Activated naive CD4-positive, alpha-beta T cell treated with anti-CD3 and anti-CD28 coated beads for 36 hours (primary cell): ENCODE measurements around the gene PCDH9. TPM values are rescaled to one million over a fixed set of nuclear protein-coding genes. Genes with fewer than 3 reads are reported as not detected.

Experiments
- CTCF ChIA-PET: fragments of 350-600 bp; sonication (Branson Sonifier 250); formaldehyde crosslinking; loops from one replicate; lab custom pipeline; 2021; ENCODE audit warnings: antibody characterized with exemption; lab: Charles Lee
- DNase-seq: peaks from one replicate; pipeline ENCODE4 v3.0.0-alpha.2; 2020
- H3K27ac Mint-ChIP-seq: one replicate; pipeline ENCODE4 v1.8.0; 2021; ENCODE audit warnings: mild to moderate bottlenecking, mixed read lengths
- H3K27me3 Mint-ChIP-seq: one replicate; pipeline ENCODE4 v1.8.0; 2021; ENCODE audit warnings: low read depth, mixed read lengths
- H3K36me3 Mint-ChIP-seq: one replicate; pipeline ENCODE4 v1.8.0; 2021; ENCODE audit warnings: low read depth, mixed read lengths
- H3K4me1 Mint-ChIP-seq: one replicate; pipeline ENCODE4 v1.8.0; 2021; ENCODE audit warnings: low read depth, mixed read lengths
- H3K4me3 Mint-ChIP-seq: one replicate; pipeline ENCODE4 v1.8.0; 2021; ENCODE audit warnings: mild to moderate bottlenecking, moderate library complexity, mixed read lengths
- H3K9me3 Mint-ChIP-seq: one replicate; pipeline ENCODE4 v1.8.0; 2021; ENCODE audit warnings: mixed read lengths
- intact Hi-C: fragments of 100-400 bp; cut with micrococcal nuclease; formaldehyde crosslinking; loops from one replicate; pipeline ENCODE4 v1.15.1; 2023
- total RNA-seq, 2 experiments: library from RNA; stranded (reverse); gene quantifications; one replicate each; pipeline ENCODE4 v1.2.3, GENCODE V29; 2021

PCDH9 gene
- total RNA-seq, 2 experiments from 2014 or later = 0.10 to 0.15 TPM

GRCh38 chr13:66530686-66531085, 699.5 kb downstream of the PCDH9 start:
- H3K4me3 Mint-ChIP-seq = no peak overlapping the region
- CTCF ChIA-PET = no interaction called here
- H3K4me1 Mint-ChIP-seq = no peaks in the 10 kb centered on the region

GRCh38 chr13:66530158-66530557, 700.0 kb downstream of the PCDH9 start:
- Mint-ChIP-seq H3K36me3 (no peaks in the 10 kb centered on the region), H3K27me3 (no peaks in the 10 kb centered on the region), H3K27ac (no peak overlapping the region), H3K4me3 (no peak overlapping the region), H3K4me1 (no peaks in the 10 kb centered on the region), H3K9me3 (no peaks in the 10 kb centered on the region)
- CTCF ChIA-PET = no interaction called here
- intact Hi-C loops = no loop called here
- DNase-seq = no peak

More at GRCh38 chr13:66530686-66531085, 699.5 kb downstream of the PCDH9 start:
- no peak for DNase-seq
- no peak overlapping the region for H3K27ac Mint-ChIP-seq
- intact Hi-C loops = no loop called here
- no peaks in the 10 kb centered on the region for H3K27me3 Mint-ChIP-seq
- H3K36me3 Mint-ChIP-seq = no peaks in the 10 kb centered on the region
- H3K9me3 Mint-ChIP-seq = no peaks in the 10 kb centered on the region

- no peak for DNase-seq
- CTCF ChIA-PET = no interaction called here
- no peaks in the 10 kb centered on the region for H3K9me3 Mint-ChIP-seq
- H3K4me3 Mint-ChIP-seq = no peak overlapping the region
- intact Hi-C loops = no loop called here
- no peaks in the 10 kb centered on the region for H3K36me3 Mint-ChIP-seq
- H3K27ac Mint-ChIP-seq = no peak overlapping the region
- no peaks in the 10 kb centered on the region for H3K27me3 Mint-ChIP-seq
- H3K4me1 Mint-ChIP-seq = no peaks in the 10 kb centered on the region
These were observed 701.1 kb downstream of the PCDH9 start for GRCh38 chr13:66528944-66529576.

- no peak for DNase-seq
- Mint-ChIP-seq H3K36me3 (no peaks in the 10 kb centered on the region), H3K27me3 (no peaks in the 10 kb centered on the region), H3K4me3 (no peak overlapping the region), H3K27ac (no peak overlapping the region), H3K9me3 (no peaks in the 10 kb centered on the region), H3K4me1 (no peaks in the 10 kb centered on the region)
- intact Hi-C loops = no loop called here
- CTCF ChIA-PET = no interaction called here
These were observed 702.0 kb downstream of the PCDH9 start for GRCh38 chr13:66528180-66528579.

- H3K4me1 Mint-ChIP-seq = no peaks in the 10 kb centered on the region
- CTCF ChIA-PET = no interaction called here
- H3K27ac Mint-ChIP-seq = no peak overlapping the region
- H3K36me3 Mint-ChIP-seq = no peaks in the 10 kb centered on the region
- intact Hi-C loops = no loop called here
- no peak overlapping the region for H3K4me3 Mint-ChIP-seq
- H3K27me3 Mint-ChIP-seq = no peaks in the 10 kb centered on the region
- DNase-seq = no peak
- no peaks in the 10 kb centered on the region for H3K9me3 Mint-ChIP-seq
These were observed 709.4 kb downstream of the PCDH9 start for GRCh38 chr13:66520511-66521355.

GRCh38 chr13:66519259-66519658, 710.9 kb downstream of the PCDH9 start:
- CTCF ChIA-PET = no interaction called here
- intact Hi-C loops = no loop called here
- Mint-ChIP-seq H3K4me1 (no peaks in the 10 kb centered on the region), H3K9me3 (no peaks in the 10 kb centered on the region), H3K27me3 (no peaks in the 10 kb centered on the region), H3K4me3 (no peak overlapping the region), H3K36me3 (no peaks in the 10 kb centered on the region), H3K27ac (no peak overlapping the region)
- no peak for DNase-seq

GRCh38 chr13:66518068-66518467, 712.1 kb downstream of the PCDH9 start:
- Mint-ChIP-seq H3K27me3 (no peaks in the 10 kb centered on the region), H3K4me1 (no peaks in the 10 kb centered on the region), H3K9me3 (no peaks in the 10 kb centered on the region), H3K4me3 (no peak overlapping the region), H3K27ac (no peak overlapping the region), H3K36me3 (no peaks in the 10 kb centered on the region)
- no peak for DNase-seq
- CTCF ChIA-PET = no interaction called here
- intact Hi-C loops = no loop called here

- H3K27me3 Mint-ChIP-seq = no peaks in the 10 kb centered on the region
- no peak overlapping the region for H3K27ac Mint-ChIP-seq
- no peak overlapping the region for H3K4me3 Mint-ChIP-seq
- no peaks in the 10 kb centered on the region for H3K4me1 Mint-ChIP-seq
- intact Hi-C loops = no loop called here
- CTCF ChIA-PET = interaction anchor here (0.6 to 0.7 kb wide), 2 partner anchors 235 to 265 kb away, joined by 3 to 4 read pairs; no protein-coding TSS in a partner anchor
- no peaks in the 10 kb centered on the region for H3K36me3 Mint-ChIP-seq
- DNase-seq = no peak
- H3K9me3 Mint-ChIP-seq = no peaks in the 10 kb centered on the region
These were observed 716.4 kb downstream of the PCDH9 start for GRCh38 chr13:66513728-66514127.

GRCh38 chr13:66509175-66509574, 721.0 kb downstream of the PCDH9 start:
- H3K4me1 Mint-ChIP-seq = no peaks in the 10 kb centered on the region
- intact Hi-C loops = no loop called here
- CTCF ChIA-PET = no interaction called here

GRCh38 chr13:66508153-66508909, 721.8 kb downstream of the PCDH9 start:
- intact Hi-C loops = no loop called here
- H3K9me3 Mint-ChIP-seq = peaks cover 4% of the 10 kb centered on the region
- no peak for DNase-seq
- no peak overlapping the region for H3K27ac Mint-ChIP-seq
- CTCF ChIA-PET = no interaction called here
- H3K27me3 Mint-ChIP-seq = no peaks in the 10 kb centered on the region
- no peaks in the 10 kb centered on the region for H3K4me1 Mint-ChIP-seq
- no peak overlapping the region for H3K4me3 Mint-ChIP-seq
- no peaks in the 10 kb centered on the region for H3K36me3 Mint-ChIP-seq

More at GRCh38 chr13:66509175-66509574, 721.0 kb downstream of the PCDH9 start:
- peaks cover 4% of the 10 kb centered on the region for H3K9me3 Mint-ChIP-seq
- no peak overlapping the region for H3K27ac Mint-ChIP-seq
- no peak for DNase-seq
- no peaks in the 10 kb centered on the region for H3K36me3 Mint-ChIP-seq
- no peaks in the 10 kb centered on the region for H3K27me3 Mint-ChIP-seq
- H3K4me3 Mint-ChIP-seq = no peak overlapping the region

- Mint-ChIP-seq H3K27me3 (no peaks in the 10 kb centered on the region), H3K9me3 (peaks cover 4% of the 10 kb centered on the region), H3K27ac (no peak overlapping the region), H3K4me1 (no peaks in the 10 kb centered on the region), H3K4me3 (no peak overlapping the region), H3K36me3 (no peaks in the 10 kb centered on the region)
- intact Hi-C loops = no loop called here
- DNase-seq = no peak
- CTCF ChIA-PET = no interaction called here
These were observed 723.2 kb downstream of the PCDH9 start for GRCh38 chr13:66506979-66507378.

- Mint-ChIP-seq H3K27me3 (no peaks in the 10 kb centered on the region), H3K4me1 (no peaks in the 10 kb centered on the region), H3K4me3 (no peak overlapping the region), H3K36me3 (no peaks in the 10 kb centered on the region), H3K9me3 (peaks cover 4% of the 10 kb centered on the region), H3K27ac (no peak overlapping the region)
- intact Hi-C loops = no loop called here
- DNase-seq = no peak
- CTCF ChIA-PET = no interaction called here
These were observed 723.9 kb downstream of the PCDH9 start for GRCh38 chr13:66506051-66506777.
